Endothelial cell of umbilical vein (primary cell): ENCODE measurements around the gene KAT6B. TPM values are rescaled to one million over a fixed set of nuclear protein-coding genes. Genes with fewer than 3 reads are reported as not detected.
A peak's percentile ranks its signal among the peaks of the same experiment; 100 is the strongest.

Source experiments
- BruUV-seq: library from RNA; stranded (reverse); fragments of 400-500 nt; replicated peaks from 2 replicates; lab custom pipeline; 2021; lab: Mats Ljungman, UMichigan
- CTCF ChIA-PET: fragments of 300-600, 350-600 bp; sonication (Branson Sonifier 250); formaldehyde crosslinking; loops from one replicate; lab custom pipeline; 2021; ENCODE audit warnings: antibody characterized with exemption, inconsistent platforms; lab: Charles Lee
- POLR2A ChIA-PET: fragments of 300-600, 350-600 bp; sonication (Branson Sonifier 250); formaldehyde crosslinking; loops from one replicate; lab custom pipeline; 2021; ENCODE audit warnings: antibody characterized with exemption, inconsistent platforms; lab: Charles Lee
- DNase-seq: peaks from one replicate; pipeline ENCODE4 v3.0.0-alpha.2; 2011; ENCODE audit warnings: low read depth, low spot score
- FAIRE-seq: peaks from 2 replicates; lab custom pipeline; 2011; peaks lifted over from hg19 to GRCh38; lab: Jason Lieb, UNC
- H2AFZ ChIP-seq: 2 replicates; pipeline ENCODE4 v1.6.0; 2012; ENCODE audit warnings: low read depth, low read length, control low read depth, inconsistent platforms
- H3K27ac ChIP-seq: 2 replicates; pipeline ENCODE4 v1.5.1; 2011; ENCODE audit warnings: low read depth, mild to moderate bottlenecking, control low read depth, low read length, moderate library complexity; ENCODE audit not compliant: insufficient read depth
- H3K27me3 ChIP-seq, 2 experiments: 2 replicates each; pipeline versions ENCODE4 v1.6.0 to v1.6.1; 2011; ENCODE audit warnings: low read length in 2 of 2, mixed read lengths in 1 of 2; ENCODE audit not compliant: control insufficient read depth in 2 of 2, insufficient read depth in 2 of 2
- H3K36me3 ChIP-seq, 2 experiments: 2 replicates in 1 of 2; 3 replicates in 1 of 2; pipeline ENCODE4 v1.5.1; 2011; ENCODE audit warnings: low read length in 2 of 2, mild to moderate bottlenecking in 1 of 2, moderate library complexity in 1 of 2; ENCODE audit not compliant: control insufficient read depth in 2 of 2, insufficient read depth in 2 of 2; ENCODE audit errors: extremely low read depth in 1 of 2
- H3K4me1 ChIP-seq: 3 replicates; pipeline ENCODE4 v1.5.1; 2011; ENCODE audit warnings: mild to moderate bottlenecking, low read length; ENCODE audit not compliant: control insufficient read depth, insufficient read depth; ENCODE audit errors: extremely low read depth
- H3K4me2 ChIP-seq: 2 replicates; pipeline ENCODE4 v1.6.1; 2011; ENCODE audit warnings: low read length, control low read depth, mixed read lengths; ENCODE audit not compliant: insufficient read depth
- H3K4me3 ChIP-seq, 3 experiments: fragments of 200-600 bp in 1 of 3; sonication (generic), shearing (Covaris generic) in 1 of 3; replicated peaks in 1 of 3; 2 replicates each; pipeline ENCODE4 v1.5.1; 2011 to 2016; ENCODE audit warnings: control low read depth in 3 of 3, low read length in 3 of 3, mild to moderate bottlenecking in 2 of 3, inconsistent platforms in 1 of 3, low read depth in 1 of 3, moderate library complexity in 1 of 3; ENCODE audit not compliant: insufficient read depth in 1 of 3
- H3K79me2 ChIP-seq: 2 replicates; pipeline ENCODE4 v1.6.0; 2012; ENCODE audit warnings: low read length, inconsistent platforms; ENCODE audit not compliant: control insufficient read depth, insufficient read depth
- H3K9ac ChIP-seq: replicated peaks from 2 replicates; pipeline ENCODE3; 2011; ENCODE audit warnings: low read length, control low read depth; ENCODE audit not compliant: insufficient read depth; ENCODE audit errors: extremely low read depth
- H3K9me1 ChIP-seq: replicated peaks from 3 replicates; pipeline ENCODE4 v1.6.0; 2011; ENCODE audit warnings: mild to moderate bottlenecking, low read length; ENCODE audit not compliant: control insufficient read depth, insufficient read depth; ENCODE audit errors: extremely low read depth
- H3K9me3 ChIP-seq: replicated peaks from 2 replicates; pipeline ENCODE4 v1.5.1; 2012; ENCODE audit warnings: low read length, inconsistent platforms; ENCODE audit not compliant: control insufficient read depth, insufficient read depth
- H4K20me1 ChIP-seq: replicated peaks from 2 replicates; pipeline ENCODE3; 2011; ENCODE audit warnings: mild to moderate bottlenecking, low read length; ENCODE audit not compliant: control insufficient read depth, insufficient read depth; ENCODE audit errors: extremely low read depth
- JUN ChIP-seq: IDR thresholded peaks from 2 replicates; pipeline ENCODE4 v1.6.1; 2011; ENCODE audit warnings: borderline replicate concordance, low read depth; ENCODE audit not compliant: insufficient read length, insufficient read depth
- POLR2A ChIP-seq: IDR thresholded peaks from 2 replicates; pipeline ENCODE4 v1.6.1; 2012; ENCODE audit warnings: low read depth, mild to moderate bottlenecking, control low read depth, low read length
- POLR2AphosphoS5 ChIP-seq: IDR thresholded peaks from 2 replicates; pipeline ENCODE4 v1.6.1; 2012; ENCODE audit warnings: low read depth, mild to moderate bottlenecking, control low read depth, low read length, moderate library complexity; ENCODE audit not compliant: insufficient read depth
- dilution Hi-C: fragments of 300-500 bp; cut with MboI; formaldehyde crosslinking; loops from one replicate; pipeline ENCODE4 v1.15.0; 2019; ENCODE audit warnings: low sequenced_read_pairs; ENCODE audit not compliant: extremely low pct_ligation_motif_present
- intact Hi-C: fragments of 100-400 bp; cut with micrococcal nuclease; formaldehyde crosslinking; loops from one replicate; pipeline ENCODE4 v1.10.0; 2022
- polyA plus RNA-seq, 4 experiments: library from polyadenylated mRNA; depleted of rRNA in 3 of 4; stranded (reverse) in 3 of 4; unstranded in 1 of 4; fragments of >200 nt; gene quantifications; 2 replicates each; pipeline versions ENCODE4 v1.2.1 to v1.2.3, GENCODE V29; 2011 to 2012; ENCODE audit warnings: missing spikeins in 1 of 4
- total RNA-seq: library from RNA; stranded (reverse); gene quantifications from 2 replicates; pipeline ENCODE4 v1.2.3, GENCODE V29; 2021
- TF ChIP-seq, protein P1 (sequence below), 2 donors: IDR thresholded peaks; 1 replicate in 1 of 2; 2 replicates in 1 of 2; pipeline ENCODE4 v1.5.1; 2011; ENCODE audit warnings: low read length in 2 of 2, mild to moderate bottlenecking in 2 of 2, moderate library complexity in 2 of 2, control low read depth in 1 of 2, inconsistent platforms in 1 of 2, low read depth in 1 of 2; ENCODE audit not compliant: insufficient read depth in 1 of 2; ENCODE audit errors: extremely low read depth in 1 of 2
- TF ChIP-seq, protein P2 (sequence below): IDR thresholded peaks from 2 replicates; pipeline ENCODE4 v1.6.1; 2011; ENCODE audit not compliant: insufficient read depth, insufficient read length

Gene KAT6B
- total and polyA plus RNA-seq, 2 donors (not counting 3 experiments of a cell fraction or from before 2014, with no cell fraction given) = 4.5 to 17.0 TPM

DNA sequence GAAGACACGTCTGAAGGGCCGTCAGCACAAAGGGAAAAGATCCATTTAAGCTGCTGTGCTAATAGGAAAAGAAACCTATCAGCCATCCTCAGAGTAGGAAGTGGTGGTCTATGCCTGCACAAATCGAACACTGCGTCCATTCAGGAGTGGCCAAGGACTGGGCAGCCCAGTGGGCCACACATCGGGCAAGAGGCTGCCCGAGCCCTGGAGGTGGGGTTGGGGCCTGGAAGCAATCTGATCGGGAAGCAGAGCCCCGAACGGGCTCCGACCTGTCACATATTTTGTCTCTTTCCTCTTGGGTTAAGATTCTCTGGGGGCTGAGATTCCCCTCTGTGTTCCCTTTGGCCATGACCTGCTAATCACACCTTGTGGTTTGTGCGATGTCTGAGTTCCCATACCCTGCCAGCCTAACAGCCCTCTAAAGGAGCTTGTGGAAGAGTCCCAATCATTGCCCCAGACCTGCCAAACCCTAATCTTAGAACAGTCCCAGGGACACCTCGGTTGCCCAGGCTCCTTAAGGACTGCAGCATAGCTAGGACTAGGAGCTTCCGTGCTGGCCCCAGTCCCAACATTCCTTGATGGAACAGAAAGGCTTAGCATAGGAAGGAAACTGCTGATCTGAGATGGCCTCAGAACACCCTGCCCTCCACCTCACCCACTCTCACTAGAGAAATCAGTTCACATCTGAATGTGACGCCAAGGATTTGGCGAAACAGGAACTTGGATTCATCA lies 207.2 kb downstream of the KAT6B start:
- no peaks in the 10 kb centered on the region for H3K9me1 ChIP-seq
- dilution Hi-C loops = no loop called here
- H3K4me1 ChIP-seq = peaks cover 4% of the 10 kb centered on the region
- H3K36me3 ChIP-seq = peaks cover 0 to 12% of the 10 kb centered on the region in 2 experiments
- H2AFZ ChIP-seq = no peak overlapping the region
- DNase-seq = no peak
- intact Hi-C loops = no loop called here
- no peak overlapping the region for H3K9ac ChIP-seq
- no peak overlapping the region for H3K27ac ChIP-seq
- H3K27me3 ChIP-seq = no peaks in the 10 kb centered on the region
- no peaks in the 10 kb centered on the region for H4K20me1 ChIP-seq
- no peaks in the 10 kb centered on the region for H3K79me2 ChIP-seq
- H3K9me3 ChIP-seq = no peaks in the 10 kb centered on the region
- no peak overlapping the region for H3K4me2 ChIP-seq
- no peak overlapping the region for H3K4me3 ChIP-seq
- CTCF ChIA-PET = interaction anchor here (0.8 to 1.7 kb wide), 5 partner anchors 14 to 202 kb away, joined by 3 to 4 read pairs (median 3); partner anchors contain the start of gene COMTD1
- no TSS peak for BruUV-seq
- TF ChIP-seq JUN (no peak), POLR2A (no peak), POLR2AphosphoS5 (no peak)
- TF ChIP-seq, protein P1, sequence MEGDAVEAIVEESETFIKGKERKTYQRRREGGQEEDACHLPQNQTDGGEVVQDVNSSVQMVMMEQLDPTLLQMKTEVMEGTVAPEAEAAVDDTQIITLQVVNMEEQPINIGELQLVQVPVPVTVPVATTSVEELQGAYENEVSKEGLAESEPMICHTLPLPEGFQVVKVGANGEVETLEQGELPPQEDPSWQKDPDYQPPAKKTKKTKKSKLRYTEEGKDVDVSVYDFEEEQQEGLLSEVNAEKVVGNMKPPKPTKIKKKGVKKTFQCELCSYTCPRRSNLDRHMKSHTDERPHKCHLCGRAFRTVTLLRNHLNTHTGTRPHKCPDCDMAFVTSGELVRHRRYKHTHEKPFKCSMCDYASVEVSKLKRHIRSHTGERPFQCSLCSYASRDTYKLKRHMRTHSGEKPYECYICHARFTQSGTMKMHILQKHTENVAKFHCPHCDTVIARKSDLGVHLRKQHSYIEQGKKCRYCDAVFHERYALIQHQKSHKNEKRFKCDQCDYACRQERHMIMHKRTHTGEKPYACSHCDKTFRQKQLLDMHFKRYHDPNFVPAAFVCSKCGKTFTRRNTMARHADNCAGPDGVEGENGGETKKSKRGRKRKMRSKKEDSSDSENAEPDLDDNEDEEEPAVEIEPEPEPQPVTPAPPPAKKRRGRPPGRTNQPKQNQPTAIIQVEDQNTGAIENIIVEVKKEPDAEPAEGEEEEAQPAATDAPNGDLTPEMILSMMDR (IDR thresholded peaks at IDR 0.05; ENCODE audit: extremely low read depth in 1 of 2, insufficient read depth in 1 of 2, low read depth in 1 of 2, low read length in 2 of 2) = no peak
- TF ChIP-seq, protein P2, sequence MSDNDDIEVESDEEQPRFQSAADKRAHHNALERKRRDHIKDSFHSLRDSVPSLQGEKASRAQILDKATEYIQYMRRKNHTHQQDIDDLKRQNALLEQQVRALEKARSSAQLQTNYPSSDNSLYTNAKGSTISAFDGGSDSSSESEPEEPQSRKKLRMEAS = no peak
- peak; percentile 70 for FAIRE-seq
- POLR2A ChIA-PET = no interaction called here
